Measurements from ENCODE around the gene BMX. TPM values are rescaled to one million over a fixed set of nuclear protein-coding genes. Genes with fewer than 3 reads are reported as not detected.
A peak's percentile ranks its signal among the peaks of the same experiment; 100 is the strongest.

BMX gene
- total RNA-seq, result 1 to 10 TPM; 2.2 to 3.1 TPM
- long read RNA-seq, transcript BMX-201 (19 exons, 2,499 nt), result major isoform, 5 of 10 reads
- long read RNA-seq, partial matches to known transcripts, result 1 of 10 reads
- long read RNA-seq, other reads (novel, unspliced or antisense), result 1 of 10 reads

DNA sequence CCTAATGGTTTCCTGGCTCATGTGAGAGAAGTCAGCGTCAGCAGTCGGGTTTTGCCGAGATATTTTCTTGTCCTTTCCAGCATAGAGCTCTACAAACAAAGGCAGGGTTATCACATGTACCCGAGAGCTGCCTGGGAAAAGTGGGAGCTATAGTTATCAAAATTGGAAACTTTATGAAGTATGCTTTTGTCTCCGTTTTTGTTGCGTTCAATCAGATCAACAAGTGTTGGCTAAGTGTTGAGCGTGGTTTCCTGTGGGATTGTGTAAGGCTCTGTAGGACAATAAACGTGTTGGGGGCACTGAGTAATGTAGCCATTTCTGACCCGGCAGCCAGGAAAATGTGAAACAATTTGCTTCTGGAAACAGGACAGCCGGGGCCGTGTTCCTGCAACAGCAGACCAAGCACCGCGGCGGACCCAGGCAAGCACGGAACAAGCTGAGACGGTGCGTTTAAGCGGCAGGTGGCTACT is at the start of gene BMX:
BMX (plus strand) TSS at position 311 of the 470 bp plus-strand sequence. CDS start 7,547 bp downstream, outside the sequence.
- no peak for ATAC-seq
- intact Hi-C loops (cut with DNase I, micrococcal nuclease), result no loop called here

DNA sequence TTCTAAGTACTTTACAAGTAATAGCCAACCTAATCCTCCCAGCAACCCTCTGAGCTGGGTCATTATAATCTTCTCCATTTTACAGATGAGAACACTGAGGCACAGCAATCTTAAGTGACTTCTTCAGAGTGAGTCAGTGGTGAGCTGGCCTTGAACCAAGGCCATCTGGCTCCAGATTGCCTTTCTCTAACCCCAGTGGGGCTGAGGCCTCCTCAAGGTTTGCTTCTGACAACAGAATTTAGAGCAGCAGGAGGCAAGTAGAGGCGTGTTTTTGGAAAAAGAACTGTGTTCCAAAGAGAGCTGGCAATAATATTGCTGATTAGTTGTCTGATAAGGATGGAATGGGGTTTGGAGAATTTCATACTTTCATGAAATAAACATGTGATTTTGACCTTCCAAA is 48.7 kb upstream of the BMX start:
- intact Hi-C loops (cut with DNase I, micrococcal nuclease), result no loop called here
- DNase-seq (no peak), ATAC-seq (no peak)

More for the DNA sequence above, at the start of gene BMX:
- no peak for DNase-seq

DNA sequence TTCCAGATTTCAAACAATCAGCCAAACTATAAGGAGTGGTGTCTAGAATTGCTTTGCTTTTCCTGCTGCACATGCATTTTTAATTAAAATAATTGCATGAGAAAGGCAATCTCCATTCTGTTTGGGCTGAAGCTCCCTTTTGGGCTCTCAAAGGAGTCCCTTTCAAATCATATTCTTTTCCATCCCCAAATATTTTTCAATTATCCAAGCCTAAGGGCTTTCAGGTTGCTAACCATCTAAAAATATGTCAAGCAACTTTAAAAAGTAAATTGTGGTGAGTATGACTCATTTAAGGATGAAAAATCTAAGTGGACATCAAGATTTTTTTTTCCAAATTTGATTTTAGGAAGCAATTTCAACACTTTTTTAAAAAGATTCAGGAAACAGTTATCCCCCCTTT is 35.9 kb upstream of the BMX start:
- DNase-seq (no peak), ATAC-seq (no peak)
- intact Hi-C loops (cut with DNase I, micrococcal nuclease), result loop anchor here in 1 of 2 donors (5.0 kb wide), 1 partner anchor 112 kb away; no protein-coding TSS in a partner anchor

DNA sequence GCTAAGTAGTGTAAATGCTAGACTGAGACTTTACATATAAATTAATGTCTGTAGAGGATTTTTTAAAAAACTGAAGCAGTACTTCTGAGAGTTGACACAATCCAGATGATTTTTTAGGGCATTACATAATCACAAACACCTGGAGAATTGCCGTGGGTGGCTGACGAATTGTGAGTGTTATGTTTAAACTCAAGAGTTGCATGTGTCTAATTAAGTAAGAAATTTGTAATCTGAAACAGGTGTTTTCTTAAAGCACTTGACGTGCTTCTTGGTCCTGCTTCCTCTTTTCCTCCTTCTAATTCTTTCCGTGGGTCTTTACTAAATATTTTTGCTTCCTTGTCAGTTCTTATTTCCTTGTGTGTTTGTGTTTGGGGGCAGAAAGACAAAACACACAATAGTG is 35.3 kb upstream of the BMX start:
- ATAC-seq (no peak), DNase-seq (no peak)
- intact Hi-C loops (cut with DNase I, micrococcal nuclease), result loop anchor here in 1 of 2 donors (5.0 kb wide), 1 partner anchor 113 kb away; no protein-coding TSS in a partner anchor

DNA sequence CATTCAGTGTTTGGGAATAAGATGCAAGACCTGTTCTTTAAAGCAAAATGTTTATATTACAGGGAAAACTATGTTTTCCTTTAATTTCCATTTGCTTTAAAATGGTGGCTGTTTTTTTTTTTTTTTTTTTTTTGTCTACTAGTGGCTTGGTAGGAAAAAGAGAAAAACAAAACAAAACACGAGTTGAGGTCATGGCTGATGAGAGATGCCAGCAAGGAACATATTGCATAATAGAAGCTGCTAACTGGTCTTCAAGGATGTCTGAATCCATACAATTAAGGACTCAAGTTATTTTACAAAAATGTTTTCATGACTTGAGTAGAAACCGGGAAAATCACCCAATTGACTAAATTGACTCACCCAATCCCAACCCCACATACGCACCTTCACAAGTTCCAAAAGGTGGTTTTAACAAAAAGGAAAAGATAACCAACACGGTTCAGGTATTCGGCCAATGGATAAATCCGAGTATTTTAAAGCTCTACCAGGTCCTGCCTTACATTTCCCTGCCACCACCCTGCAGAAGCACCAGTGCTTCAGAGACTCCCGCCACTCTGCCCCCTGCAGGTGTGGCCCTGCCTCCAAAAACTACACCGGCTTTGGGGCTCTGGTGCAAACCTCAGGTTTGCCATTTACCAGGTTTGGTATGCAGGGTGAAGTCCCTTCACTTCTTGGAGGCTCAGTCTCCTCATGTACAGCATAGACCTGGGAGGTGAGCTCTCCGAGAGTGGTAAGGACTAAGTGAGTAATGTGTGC is 34.5 kb upstream of the BMX start:
- DNase-seq (no peak), ATAC-seq (no peak)
- intact Hi-C loops (cut with DNase I, micrococcal nuclease), result loop anchor here in 1 of 2 donors (5.0 kb wide), 1 partner anchor 114 kb away; no protein-coding TSS in a partner anchor

DNA sequence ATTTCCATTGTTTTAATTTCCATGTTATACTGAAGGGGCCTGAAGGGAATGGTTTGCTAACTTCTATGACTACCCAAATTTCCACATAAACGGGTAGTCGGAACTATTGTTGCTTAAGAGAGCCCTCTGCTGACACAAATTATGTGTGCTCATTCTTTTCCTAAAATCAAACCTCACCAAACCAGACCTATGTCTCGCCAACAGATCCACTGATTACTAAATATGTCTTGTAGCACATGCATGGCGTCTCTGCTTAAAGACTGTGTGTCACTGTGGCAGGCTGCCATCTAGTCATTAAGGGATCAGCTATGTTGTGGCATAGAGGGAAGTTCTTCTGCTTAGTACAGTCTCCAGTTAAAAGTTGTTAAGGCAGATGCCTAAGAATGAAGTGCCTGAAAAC is 32.6 kb upstream of the BMX start:
- intact Hi-C loops (cut with DNase I, micrococcal nuclease), result loop anchor here in 1 of 2 donors (5.0 kb wide), 1 partner anchor 116 kb away; no protein-coding TSS in a partner anchor
- ATAC-seq, result peak; percentile 38
- peak in 1 of 2 donors; percentile 15 for DNase-seq

DNA sequence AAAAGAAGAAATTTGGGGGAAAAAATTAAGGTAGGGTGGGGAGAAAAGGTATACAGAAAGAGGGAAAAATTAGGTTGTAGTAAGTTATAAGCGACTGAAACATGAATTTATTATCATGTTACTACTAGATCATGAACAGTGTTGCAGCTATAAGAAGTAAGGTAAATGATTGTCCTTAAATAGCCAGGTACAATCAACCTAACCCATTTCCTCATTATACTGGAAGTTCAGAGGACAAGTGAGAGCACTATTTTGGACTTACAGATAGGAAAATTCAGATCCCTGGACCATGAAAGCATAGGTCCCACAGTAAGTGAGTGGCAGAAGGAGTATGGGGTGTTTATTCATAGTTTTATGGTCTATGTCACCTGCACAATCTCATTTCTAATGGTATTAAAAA is 31.0 kb upstream of the BMX start:
- ATAC-seq, result peak; percentile 83
- DNase-seq, result no peak
- intact Hi-C loops (cut with DNase I, micrococcal nuclease), result loop anchor here in 1 of 2 donors (5.0 kb wide), 1 partner anchor 117 kb away; no protein-coding TSS in a partner anchor

DNA sequence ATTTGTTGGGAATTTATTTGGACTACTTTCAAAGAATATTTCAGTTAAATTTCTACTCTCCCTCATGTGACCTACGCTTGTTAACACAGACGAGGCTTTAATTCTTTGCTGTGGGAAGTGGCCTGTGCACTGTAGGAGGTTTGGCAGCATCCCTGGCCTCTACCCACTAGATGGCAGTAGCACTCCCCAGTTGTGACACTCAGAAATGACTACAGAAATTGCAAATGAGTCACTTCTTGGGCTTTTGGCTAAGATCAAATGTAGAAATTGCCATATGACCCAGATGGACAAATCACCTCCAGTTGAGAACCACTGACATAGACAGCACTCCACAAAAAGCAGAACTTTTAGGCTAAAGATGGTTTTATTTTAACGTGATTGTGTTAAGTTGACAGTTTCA is 29.6 kb upstream of the BMX start:
- intact Hi-C loops (cut with DNase I, micrococcal nuclease), result no loop called here
- ATAC-seq, result peak; percentile 85

DNA sequence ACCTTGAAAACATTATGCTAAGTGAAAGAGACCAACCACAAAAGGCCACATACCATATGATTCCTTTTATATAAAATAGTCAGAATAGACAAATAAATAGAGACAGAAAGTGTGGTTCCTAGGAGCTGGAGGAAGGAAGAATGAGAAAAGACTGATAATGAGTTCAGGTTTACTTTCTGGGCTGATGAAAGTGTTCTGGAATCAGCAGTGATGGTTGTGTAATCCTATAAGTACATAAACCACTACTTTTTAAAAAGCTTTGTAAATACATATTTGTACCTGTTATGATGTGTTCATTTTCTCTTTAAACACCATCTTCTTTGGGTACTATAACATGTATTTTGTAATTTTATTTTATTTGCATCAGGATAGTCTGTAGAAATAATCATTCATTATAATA is 28.1 kb upstream of the BMX start:
- DNase-seq (no peak), ATAC-seq (no peak)
- intact Hi-C loops (cut with DNase I, micrococcal nuclease), result no loop called here

More for the DNA sequence above, 29.6 kb upstream of the BMX start:
- peak; percentile 36 to 65 for DNase-seq

DNA sequence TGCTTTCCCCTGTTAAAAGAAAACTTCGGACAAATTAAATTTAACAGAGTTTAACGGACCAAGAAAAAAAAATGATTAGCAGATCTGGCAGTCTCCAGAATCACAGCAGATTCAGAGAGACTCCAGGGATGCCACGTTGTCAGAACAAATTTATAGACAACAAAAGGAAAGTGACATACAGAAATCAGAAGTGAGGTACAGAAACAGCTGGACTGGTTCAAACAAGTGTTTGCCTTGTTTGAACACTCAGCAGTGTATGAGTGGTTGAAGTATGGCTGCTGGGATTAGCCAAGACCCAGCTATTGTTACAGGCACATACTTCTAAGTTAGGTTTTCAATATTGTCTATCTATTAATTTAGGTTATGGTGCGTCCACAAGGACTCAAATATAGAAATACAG is 26.6 kb upstream of the BMX start:
- intact Hi-C loops (cut with DNase I, micrococcal nuclease), result no loop called here
- ATAC-seq (no peak), DNase-seq (no peak)

DNA sequence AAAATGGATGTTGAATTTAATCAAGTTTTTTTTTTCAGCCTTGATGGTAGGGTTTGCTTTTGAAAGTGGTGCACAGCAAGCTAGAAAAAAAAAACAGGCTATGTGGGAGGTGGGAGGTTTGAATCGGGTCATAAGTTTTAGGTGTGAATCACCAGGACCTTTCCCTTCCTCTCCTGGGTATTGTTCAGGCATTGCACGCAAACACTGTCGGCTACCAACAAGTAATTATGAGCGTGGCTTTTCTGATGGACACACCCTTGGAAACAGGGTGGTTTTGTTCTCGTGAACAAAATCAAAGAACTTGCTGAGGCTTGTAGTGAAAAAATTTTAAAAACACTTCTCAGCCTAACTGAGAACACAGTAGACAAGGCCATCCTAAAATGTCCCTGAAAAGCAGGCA is 25.6 kb upstream of the BMX start:
- intact Hi-C loops (cut with DNase I, micrococcal nuclease), result no loop called here
- no peak for ATAC-seq
- no peak for DNase-seq

DNA sequence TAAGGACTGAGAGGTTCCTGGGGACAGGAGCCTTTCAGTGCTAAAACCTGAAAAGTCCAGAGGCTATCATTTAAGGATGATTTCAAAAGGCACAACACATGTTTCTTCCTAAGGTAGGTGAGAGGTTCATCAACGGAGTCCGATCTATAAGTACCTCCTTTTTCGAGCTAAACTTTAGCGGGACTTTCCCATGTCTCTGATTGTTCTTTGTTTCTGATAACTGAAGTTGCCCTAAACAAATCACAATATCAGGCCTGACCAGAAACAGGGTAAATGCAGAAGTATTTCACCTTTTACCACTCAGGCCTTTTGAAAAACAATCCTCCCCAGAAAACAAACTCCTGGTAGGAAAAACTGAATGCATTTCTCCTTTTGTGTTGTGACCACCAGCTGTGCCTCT is 25.1 kb upstream of the BMX start:
- intact Hi-C loops (cut with DNase I, micrococcal nuclease), result no loop called here
- ATAC-seq (no peak), DNase-seq (no peak)

DNA sequence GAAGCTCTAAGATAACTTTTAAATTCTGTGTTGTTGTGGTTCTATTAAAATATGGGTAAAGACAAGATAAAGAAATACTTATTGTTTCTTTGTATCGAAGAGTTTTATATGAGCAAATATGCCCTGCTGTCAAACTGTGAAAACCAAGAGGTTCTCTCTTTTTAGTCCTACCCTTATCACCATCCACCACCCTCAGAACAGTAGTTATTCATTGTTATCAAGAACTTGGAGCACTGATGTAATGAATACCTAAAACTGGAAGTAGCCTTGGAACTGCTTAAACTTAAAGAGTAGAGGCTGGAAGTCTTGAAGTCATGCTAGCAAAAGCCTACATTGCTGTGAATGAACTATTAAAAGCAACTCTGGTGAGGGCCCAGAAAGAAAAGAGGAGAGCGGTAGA is 16.7 kb upstream of the BMX start:
- no peak for DNase-seq
- intact Hi-C loops (cut with DNase I, micrococcal nuclease), result no loop called here
- ATAC-seq, result no peak

DNA sequence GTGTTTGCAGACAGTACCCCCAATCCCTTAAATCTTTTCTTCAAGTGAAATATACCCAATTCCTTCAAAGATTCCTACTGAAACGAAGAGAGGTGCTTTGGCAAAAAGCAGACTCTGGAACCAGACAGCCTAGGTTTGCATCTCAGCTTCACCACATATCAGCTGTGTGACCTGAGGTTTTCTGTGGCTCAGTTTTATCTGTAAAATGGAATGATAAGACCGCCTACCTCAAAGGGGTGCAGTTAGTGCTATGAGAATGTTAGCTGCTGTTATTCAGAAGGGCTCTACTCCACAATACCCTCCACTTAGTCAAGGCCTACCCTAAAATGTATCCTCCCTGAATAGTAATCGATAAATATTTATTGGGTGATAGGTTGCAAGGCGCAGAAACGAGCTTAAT is 8.1 kb upstream of the BMX start:
- intact Hi-C loops (cut with DNase I, micrococcal nuclease), result no loop called here
- ATAC-seq, result no peak
- DNase-seq, result no peak

DNA sequence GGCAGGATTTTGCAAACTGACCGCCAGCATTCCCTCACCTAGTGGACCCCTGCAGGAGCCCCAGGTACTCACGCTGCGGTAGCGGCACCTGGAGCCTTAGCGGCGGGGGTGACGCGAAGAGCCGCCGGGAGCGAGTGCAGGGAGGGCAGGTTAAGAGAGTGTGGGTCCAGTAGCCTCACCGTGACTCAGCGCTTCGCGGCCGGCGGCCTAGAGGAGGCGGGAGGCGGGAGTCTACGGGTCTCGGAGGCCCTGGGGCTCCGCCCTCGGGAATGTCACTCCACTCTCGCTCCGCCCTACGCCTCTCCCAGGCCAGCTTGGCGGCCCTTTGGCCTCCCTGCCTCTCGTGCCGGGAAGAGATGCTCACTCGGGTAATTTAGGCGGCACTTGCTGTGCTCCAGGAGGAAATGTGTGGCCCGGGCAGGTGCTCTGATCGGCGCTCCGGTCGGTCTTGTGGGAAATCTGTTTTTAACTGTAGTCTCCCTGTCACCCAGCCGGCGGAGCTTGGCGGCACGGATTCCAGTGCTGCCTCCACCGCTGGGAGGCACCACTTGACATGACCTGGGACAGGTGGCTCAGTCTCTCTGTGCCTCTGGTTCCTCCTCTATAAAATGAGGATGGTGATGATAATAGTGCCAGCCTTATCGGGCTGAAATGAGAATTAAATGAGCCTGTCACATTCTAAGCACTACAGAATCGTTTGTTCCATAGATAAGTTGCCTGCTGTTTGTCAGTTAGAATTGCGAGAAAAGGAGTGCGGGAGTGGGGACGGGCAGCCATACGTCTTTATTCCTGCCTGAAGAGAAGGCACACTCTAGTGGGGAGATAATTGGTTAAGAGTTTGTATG is 7.3 kb upstream of the BMX start, which contains the start of gene PIR:
PIR (minus strand) TSS at position 216 of the 845 bp plus-strand sequence. CDS start 2,076 bp downstream, outside the sequence.
- intact Hi-C loops (cut with DNase I, micrococcal nuclease), result no loop called here
- peak; percentile 99 for ATAC-seq
- DNase-seq, result peak; percentile 86 to 89

DNA sequence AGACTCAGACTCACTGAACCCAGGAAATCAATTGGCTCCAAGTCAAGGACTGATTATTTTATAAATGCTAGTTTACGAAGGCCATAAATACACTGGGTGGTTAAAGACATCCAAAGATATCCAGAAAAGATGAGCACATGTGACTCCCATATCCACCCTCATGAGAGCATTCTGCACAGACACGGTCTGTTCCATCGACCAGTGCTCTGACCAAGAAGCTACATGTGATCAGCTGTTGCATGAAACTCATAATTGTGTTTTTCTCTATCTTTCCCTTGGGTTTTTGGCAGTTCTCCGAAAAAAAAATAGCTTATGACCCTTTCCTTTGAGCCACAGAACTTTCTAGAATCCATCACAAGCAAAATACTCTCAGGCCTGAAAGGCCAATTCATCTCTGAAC is 4.8 kb upstream of the BMX start:
- no peak for DNase-seq
- no peak for ATAC-seq
- intact Hi-C loops (cut with DNase I, micrococcal nuclease), result no loop called here

DNA sequence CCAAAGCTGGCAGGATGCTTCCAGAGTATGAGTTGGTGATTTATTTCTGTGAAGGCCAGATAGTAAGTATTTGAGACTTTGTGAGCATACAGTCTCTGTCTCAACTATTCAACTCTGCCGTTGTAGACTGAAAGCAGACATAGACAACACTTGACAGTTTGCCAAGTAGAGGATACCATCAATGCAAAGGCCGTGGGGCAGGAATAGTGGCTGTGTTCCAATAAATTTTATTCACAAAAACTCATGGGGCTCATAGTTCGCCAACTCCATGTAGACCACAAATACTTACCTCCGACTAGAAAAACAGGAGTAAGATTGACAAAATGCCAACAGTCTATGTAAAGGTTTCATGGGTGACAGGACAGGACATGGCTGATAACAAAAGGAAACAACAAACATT is 3.8 kb upstream of the BMX start:
- intact Hi-C loops (cut with DNase I, micrococcal nuclease), result no loop called here
- ATAC-seq, result no peak
- no peak for DNase-seq

DNA sequence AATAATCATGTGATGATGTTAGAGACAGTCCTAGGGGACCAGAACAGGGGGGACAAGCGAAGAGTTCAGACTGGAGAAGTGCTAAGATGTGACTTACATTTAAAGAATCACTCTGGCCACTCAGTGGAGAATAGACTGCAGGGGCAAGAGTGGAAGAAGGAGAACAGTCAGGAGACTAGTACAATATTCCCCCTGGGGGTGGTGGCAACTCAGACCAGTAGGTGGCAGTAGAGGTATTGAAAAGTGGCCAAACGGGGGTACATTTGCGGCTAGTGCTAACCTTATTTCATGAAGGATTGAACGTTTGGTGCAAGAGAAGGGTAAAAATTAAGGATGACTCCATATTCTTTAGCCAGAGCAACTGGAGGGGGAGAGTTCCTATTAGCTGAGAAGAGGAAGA is 2.7 kb upstream of the BMX start:
- intact Hi-C loops (cut with DNase I, micrococcal nuclease), result no loop called here
- ATAC-seq, result peak; percentile 37
- DNase-seq, result peak in 1 of 2 donors; percentile 50

DNA sequence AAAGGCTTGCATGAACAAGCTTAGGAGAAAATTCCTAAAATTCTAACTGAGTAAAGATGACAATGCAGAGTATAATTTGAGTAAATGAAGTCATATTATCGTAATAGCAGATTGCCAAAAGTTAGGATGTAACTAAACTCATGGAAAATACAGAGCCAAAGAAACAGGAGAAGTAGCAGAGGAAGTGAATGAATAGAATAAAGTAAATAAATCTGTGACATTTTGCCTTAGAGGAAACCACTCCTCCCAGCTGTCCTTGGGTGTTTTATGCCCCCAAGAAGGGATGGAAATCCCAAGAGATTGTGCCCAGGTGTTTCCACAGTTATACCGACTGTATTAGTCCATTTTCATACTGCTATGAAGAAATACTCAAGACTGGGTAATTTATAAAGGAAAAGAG is 1.9 kb upstream of the BMX start:
- DNase-seq (no peak), ATAC-seq (no peak)
- intact Hi-C loops (cut with DNase I, micrococcal nuclease), result no loop called here

Data from left colon (tissue), 2 donors.